SIG-M5 treated with dmso at 0.1 percent for 504 hours (cell line): Measurements from ENCODE around the gene ATF1.
"Not testable (repeated sequence)": the region's sequence is repeated elsewhere in the genome, so short reads cannot be mapped to it uniquely, and the experiment has no call there.

Source experiments
- DNase-seq: peaks from one replicate; lab custom pipeline; 2025; ENCODE audit not compliant: unreplicated experiment; lab: John Stamatoyannopoulos, UW

Gene ATF1

GRCh38 chr12:50751948-50752721 is 11.8 kb upstream of the ATF1 start:
- DNase-seq: no peak

GRCh38 chr12:50753232-50753769 is 10.6 kb upstream of the ATF1 start:
- no peak for DNase-seq

- peak; percentile 57 for DNase-seq
Observed at GRCh38 chr12:50764286-50765094, 589 bp downstream of the ATF1 start.

- peak; percentile 74 for DNase-seq
Observed at GRCh38 chr12:50765095-50765911, 1.4 kb downstream of the ATF1 start.

GRCh38 chr12:50768391-50768790 is 4.5 kb downstream of the ATF1 start:
- no peak for DNase-seq

- not testable (repeated sequence) for DNase-seq
Observed at GRCh38 chr12:50768813-50769212, 4.9 kb downstream of the ATF1 start.

GRCh38 chr12:50771409-50771808 is 7.5 kb downstream of the ATF1 start:
- DNase-seq: no peak

- no peak for DNase-seq
Observed at GRCh38 chr12:50772470-50772869, 8.6 kb downstream of the ATF1 start.

GRCh38 chr12:50772877-50773276 is 9.0 kb downstream of the ATF1 start:
- no peak for DNase-seq

GRCh38 chr12:50775251-50775650 is 11.3 kb downstream of the ATF1 start:
- DNase-seq: no peak

GRCh38 chr12:50776749-50777728 is 13.1 kb downstream of the ATF1 start:
- DNase-seq: no peak

GRCh38 chr12:50778663-50779590 is 15.0 kb downstream of the ATF1 start:
- DNase-seq: no peak

- no peak for DNase-seq
Observed at GRCh38 chr12:50780013-50780412, 16.1 kb downstream of the ATF1 start.

GRCh38 chr12:50784501-50784900 is 20.6 kb downstream of the ATF1 start:
- DNase-seq: no peak

GRCh38 chr12:50785406-50786001 is 21.6 kb downstream of the ATF1 start:
- no peak for DNase-seq

GRCh38 chr12:50786498-50787231 is 22.8 kb downstream of the ATF1 start:
- peak; percentile 78 for DNase-seq

GRCh38 chr12:50787618-50788017 is 23.7 kb downstream of the ATF1 start:
- DNase-seq: no peak

GRCh38 chr12:50788561-50788960 is 24.7 kb downstream of the ATF1 start:
- no peak for DNase-seq
